Inferior parietal cortex (tissue), 1 donor: Measurements from ENCODE around the gene COG6.

Experiments
- DNase-seq: peaks from one replicate; pipeline ENCODE4 v3.0.0-alpha.2; 2016; ENCODE audit errors: extremely low spot score

The COG6 gene

GRCh38 chr13:39770221-39771090 is 115.0 kb downstream of the COG6 start:
- no peak for DNase-seq

- no peak for DNase-seq
These were observed 118.4 kb downstream of the COG6 start for GRCh38 chr13:39773833-39774232.

GRCh38 chr13:39776439-39776838 is 121.0 kb downstream of the COG6 start:
- no peak for DNase-seq

- DNase-seq: no peak
These were observed 121.6 kb downstream of the COG6 start for GRCh38 chr13:39777021-39777420.

- DNase-seq: no peak
These were observed 122.1 kb downstream of the COG6 start for GRCh38 chr13:39777527-39778061.

- DNase-seq: no peak
These were observed 124.1 kb downstream of the COG6 start for GRCh38 chr13:39779337-39780265.

DNA sequence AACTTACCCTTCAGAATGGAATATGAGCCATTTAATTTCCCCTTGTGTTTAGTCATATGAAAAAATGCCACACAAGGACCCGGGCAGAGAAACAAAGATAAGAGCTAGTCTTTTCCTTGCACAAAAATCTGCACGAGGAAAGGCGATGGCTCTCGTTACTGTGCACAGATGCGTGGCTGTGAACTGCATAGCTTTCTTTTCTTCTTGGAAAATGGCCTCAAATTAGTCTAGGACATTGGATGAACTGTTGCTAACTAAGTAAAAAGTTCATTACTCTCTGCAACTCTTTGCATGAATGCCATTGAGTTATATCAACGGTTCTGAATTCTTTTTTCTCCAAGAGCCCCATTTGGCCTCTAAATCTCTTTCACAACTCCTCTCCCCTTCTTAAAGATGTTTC is 125.2 kb downstream of the COG6 start:
- DNase-seq: no peak

DNA sequence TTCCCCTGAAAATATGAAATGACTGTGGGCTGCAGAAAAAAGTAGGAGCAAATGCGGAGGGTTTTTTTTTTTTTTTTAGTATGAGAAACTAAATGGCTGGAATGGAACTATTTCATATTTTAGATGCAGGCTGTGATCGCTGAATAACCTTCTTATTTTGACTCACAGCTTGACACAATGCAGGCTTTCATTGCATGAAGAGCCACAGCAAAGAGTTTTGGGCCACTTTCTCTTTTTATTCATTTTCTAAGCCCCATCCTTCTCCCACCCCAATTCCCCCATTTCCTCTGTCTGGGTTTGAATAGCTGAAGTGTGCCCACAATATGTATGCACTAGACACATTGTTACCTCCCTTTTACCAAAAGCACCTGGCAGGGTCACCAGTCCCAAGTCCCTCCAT is 125.9 kb downstream of the COG6 start:
- no peak for DNase-seq

DNA sequence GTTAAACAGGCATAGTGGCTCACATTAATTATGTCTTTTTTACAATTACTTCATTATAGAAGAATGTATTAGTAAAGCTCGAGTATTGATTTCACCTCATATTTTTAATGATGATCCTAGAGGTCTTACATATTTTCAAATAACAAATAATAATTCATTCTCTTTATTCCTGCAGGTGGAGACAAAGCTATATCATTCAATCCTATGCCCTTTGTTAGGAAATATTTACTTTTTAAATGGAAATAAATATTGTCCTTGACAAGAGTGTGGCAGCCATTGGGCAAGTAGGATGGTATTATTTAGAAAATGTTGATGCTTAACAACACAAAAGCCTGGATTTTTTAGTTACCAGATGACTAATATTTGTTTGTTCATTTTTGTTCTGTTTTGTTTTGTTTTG is 127.6 kb downstream of the COG6 start:
- DNase-seq: no peak

DNA sequence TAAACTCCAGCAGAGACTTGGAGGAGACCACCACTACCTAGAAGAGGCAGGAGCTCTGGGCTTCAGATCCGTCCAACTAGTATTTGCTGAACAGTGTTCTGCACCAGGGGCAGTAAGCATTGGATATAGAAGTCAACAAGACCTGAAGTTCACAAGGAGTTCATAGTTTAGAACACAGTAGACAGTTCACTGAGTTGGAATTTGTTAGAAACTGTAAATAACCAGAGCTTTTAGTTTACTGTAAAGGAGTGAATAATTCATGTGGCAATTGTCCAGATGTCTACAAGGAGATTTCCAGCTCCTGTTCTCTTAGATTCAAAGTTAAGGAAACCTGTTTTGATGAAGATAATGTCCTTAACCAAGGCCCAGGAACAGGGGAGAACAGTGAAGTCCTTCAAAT is 128.9 kb downstream of the COG6 start:
- DNase-seq: no peak

- DNase-seq: no peak
These were observed 130.6 kb downstream of the COG6 start for GRCh38 chr13:39786091-39786490.

GRCh38 chr13:39787086-39787487 is 131.6 kb downstream of the COG6 start:
- no peak for DNase-seq

DNA sequence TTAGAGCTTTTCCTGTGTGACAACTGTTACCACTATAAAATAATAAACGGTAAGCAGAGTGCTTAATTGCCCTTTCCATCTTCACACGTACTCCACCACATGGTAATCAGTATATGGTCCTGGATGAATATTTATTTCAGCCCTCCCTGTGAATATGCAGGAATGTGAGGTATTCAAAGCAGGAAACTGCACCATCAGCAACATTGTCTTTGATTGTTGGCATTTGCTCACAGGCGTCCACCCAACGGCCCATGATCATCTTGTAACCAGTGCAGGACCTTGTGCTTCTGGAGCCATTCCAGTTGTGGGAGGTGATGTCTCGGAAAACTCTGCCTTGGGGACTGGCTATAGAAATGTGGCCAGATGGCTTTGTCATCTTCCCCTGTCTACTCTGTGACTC is 132.6 kb downstream of the COG6 start:
- no peak for DNase-seq

- no peak for DNase-seq
These were observed 134.0 kb downstream of the COG6 start for GRCh38 chr13:39789451-39789850.
